PFSK-1 (cell line): ENCODE data around the gene C20orf96.

Experiments
- FOXP2 ChIP-seq: optimal IDR thresholded peaks from 2 replicates; pipeline ENCODE3; 2011; ENCODE audit warnings: borderline replicate concordance, control low read depth, inconsistent platforms; ENCODE audit not compliant: insufficient read depth; ENCODE audit errors: extremely low read length, extremely low read depth
- POLR2AphosphoS5 ChIP-seq: IDR thresholded peaks from 2 replicates; pipeline ENCODE4 v1.6.1; 2012; ENCODE audit warnings: low read depth, mild to moderate bottlenecking, control low read depth, low read length, moderate library complexity
- SIN3A ChIP-seq: IDR thresholded peaks from 2 replicates; pipeline ENCODE4 v1.6.1; 2012; ENCODE audit warnings: mild to moderate bottlenecking, low read length, moderate library complexity, borderline replicate concordance; ENCODE audit not compliant: insufficient read depth
- TAF1 ChIP-seq: IDR thresholded peaks from 2 replicates; pipeline ENCODE4 v1.6.1; 2012; ENCODE audit warnings: low read length, control low read depth, borderline replicate concordance; ENCODE audit not compliant: insufficient read depth
- TF ChIP-seq, protein P1 (sequence below), 2 experiments: IDR thresholded peaks; 2 replicates each; pipeline versions ENCODE4 v1.6.1 to v1.8.0; 2011 to 2012; ENCODE audit warnings: low read depth in 2 of 2, low read length in 2 of 2, control low read depth in 1 of 2, inconsistent platforms in 1 of 2, mild to moderate bottlenecking in 1 of 2, moderate library complexity in 1 of 2; ENCODE audit not compliant: insufficient read depth in 1 of 2

DNA sequence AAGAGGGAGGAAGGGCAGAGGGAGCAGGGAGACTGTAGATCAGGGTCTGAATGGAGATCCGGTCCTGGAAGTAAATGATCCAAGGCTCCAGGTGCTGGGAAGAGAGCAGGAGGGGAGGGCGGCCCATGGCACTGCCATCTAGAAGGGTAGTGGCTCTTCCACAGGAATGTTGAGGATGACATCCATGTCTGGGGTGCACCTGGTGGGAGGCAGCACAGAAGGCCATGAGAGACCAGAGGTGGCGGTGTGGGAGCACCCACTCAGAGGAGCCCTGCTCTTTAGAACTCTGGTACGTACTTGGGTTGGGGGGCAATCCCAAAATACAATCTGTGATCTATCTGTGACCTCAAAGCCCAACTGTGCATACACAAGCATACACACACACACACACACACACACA is 19.5 kb downstream of the C20orf96 start:
- TF ChIP-seq SIN3A: no peak
- no peak for TF ChIP-seq TAF1
- TF ChIP-seq POLR2AphosphoS5: no peak
- TF ChIP-seq, protein P1, sequence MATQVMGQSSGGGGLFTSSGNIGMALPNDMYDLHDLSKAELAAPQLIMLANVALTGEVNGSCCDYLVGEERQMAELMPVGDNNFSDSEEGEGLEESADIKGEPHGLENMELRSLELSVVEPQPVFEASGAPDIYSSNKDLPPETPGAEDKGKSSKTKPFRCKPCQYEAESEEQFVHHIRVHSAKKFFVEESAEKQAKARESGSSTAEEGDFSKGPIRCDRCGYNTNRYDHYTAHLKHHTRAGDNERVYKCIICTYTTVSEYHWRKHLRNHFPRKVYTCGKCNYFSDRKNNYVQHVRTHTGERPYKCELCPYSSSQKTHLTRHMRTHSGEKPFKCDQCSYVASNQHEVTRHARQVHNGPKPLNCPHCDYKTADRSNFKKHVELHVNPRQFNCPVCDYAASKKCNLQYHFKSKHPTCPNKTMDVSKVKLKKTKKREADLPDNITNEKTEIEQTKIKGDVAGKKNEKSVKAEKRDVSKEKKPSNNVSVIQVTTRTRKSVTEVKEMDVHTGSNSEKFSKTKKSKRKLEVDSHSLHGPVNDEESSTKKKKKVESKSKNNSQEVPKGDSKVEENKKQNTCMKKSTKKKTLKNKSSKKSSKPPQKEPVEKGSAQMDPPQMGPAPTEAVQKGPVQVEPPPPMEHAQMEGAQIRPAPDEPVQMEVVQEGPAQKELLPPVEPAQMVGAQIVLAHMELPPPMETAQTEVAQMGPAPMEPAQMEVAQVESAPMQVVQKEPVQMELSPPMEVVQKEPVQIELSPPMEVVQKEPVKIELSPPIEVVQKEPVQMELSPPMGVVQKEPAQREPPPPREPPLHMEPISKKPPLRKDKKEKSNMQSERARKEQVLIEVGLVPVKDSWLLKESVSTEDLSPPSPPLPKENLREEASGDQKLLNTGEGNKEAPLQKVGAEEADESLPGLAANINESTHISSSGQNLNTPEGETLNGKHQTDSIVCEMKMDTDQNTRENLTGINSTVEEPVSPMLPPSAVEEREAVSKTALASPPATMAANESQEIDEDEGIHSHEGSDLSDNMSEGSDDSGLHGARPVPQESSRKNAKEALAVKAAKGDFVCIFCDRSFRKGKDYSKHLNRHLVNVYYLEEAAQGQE (IDR thresholded peaks at IDR 0.05; ENCODE audit: insufficient read depth in 1 of 2, low read depth in 2 of 2, low read length in 2 of 2): no peak
- TF ChIP-seq FOXP2: no peak
